A549 (cell line): ENCODE results near the gene PDGFC. TPM values are rescaled to one million over a fixed set of nuclear protein-coding genes. Genes with fewer than 3 reads are reported as not detected.

ENCODE experiments used
- ATAC-seq, 2 experiments: fragments of 200-7000 bp in 1 of 2; fragments of >200 bp in 1 of 2; cut with Nextera tagmentation in 1 of 2; cut with Tn5 transposase in 1 of 2; 3 replicates each; pipeline versions ENCODE4 v1.8.0 to v1.9.1; 2018 to 2020; ENCODE audit warnings: mild to moderate bottlenecking in 1 of 2, moderate library complexity in 1 of 2
- CTCF ChIA-PET: fragments of 300-600 bp; sonication (Branson Sonifier 250); formaldehyde crosslinking; extraction: SDS; loops from one replicate; lab custom pipeline; 2021; ENCODE audit warnings: antibody characterized with exemption, inconsistent platforms; lab: Yijun Ruan, JAX
- POLR2A ChIA-PET: fragments of 350-600 bp; formaldehyde crosslinking; extraction: SDS; loops from one replicate; lab custom pipeline; 2021; ENCODE audit warnings: antibody characterized with exemption, inconsistent platforms; lab: Yijun Ruan, JAX
- DNase-seq, 2 experiments: peaks; one replicate each; pipeline versions ENCODE4 v3.0.0 to v3.0.0-alpha.2; 2011 to 2016; ENCODE audit warnings: low read depth in 1 of 2, low spot score in 1 of 2
- FAIRE-seq: peaks from 2 replicates; lab custom pipeline; 2011; peaks lifted over from hg19 to GRCh38; lab: Jason Lieb, UNC
- H3K27ac ChIP-seq, 2 experiments: fragments of >200 bp; sonication (Bioruptor Twin); formaldehyde crosslinking; 3 replicates each; pipeline ENCODE4 v1.5.1; 2016 to 2017
- H3K4me1 ChIP-seq: fragments of >200 bp; sonication (Bioruptor Twin); formaldehyde crosslinking; 3 replicates; pipeline ENCODE4 v1.6.1; 2016
- H3K4me2 ChIP-seq: fragments of >200 bp; sonication (Bioruptor Twin); formaldehyde crosslinking; 3 replicates; pipeline ENCODE4 v1.6.1; 2016
- H3K4me3 ChIP-seq: fragments of >200 bp; sonication (Bioruptor Twin); formaldehyde crosslinking; 3 replicates; pipeline ENCODE4 v1.5.1; 2016
- H3K9me3 ChIP-seq: fragments of >200 bp; sonication (Bioruptor Twin); formaldehyde crosslinking; 3 replicates; pipeline ENCODE4 v1.6.1; 2016
- CHD2 ChIP-seq: fragments of 150-350 bp; IDR thresholded peaks from 2 replicates; pipeline ENCODE4 v1.6.1; 2014; ENCODE audit warnings: low read length; ENCODE audit not compliant: partially characterized antibody
- CTCF ChIP-seq: fragments of >200 bp; sonication (Bioruptor Twin); formaldehyde crosslinking; IDR thresholded peaks from 3 replicates; pipeline ENCODE4 v1.5.1; 2016
- HEYL ChIP-seq: fragments of 250-450 bp; sonication (Bioruptor Pico); IDR thresholded peaks from 2 replicates; pipeline ENCODE4 v1.8.0; 2021; ENCODE audit warnings: mild to moderate bottlenecking, moderate library complexity
- HMGXB4 ChIP-seq: fragments of 250-450 bp; sonication (Bioruptor Pico); IDR thresholded peaks from 2 replicates; pipeline ENCODE4 v1.5.0; 2021; ENCODE audit warnings: mild to moderate bottlenecking, moderate library complexity, borderline replicate concordance
- KDM1A ChIP-seq: fragments of 200-600 bp; sonication (generic); IDR thresholded peaks from 2 replicates; pipeline ENCODE4 v1.6.1; 2016; ENCODE audit warnings: low read depth, mild to moderate bottlenecking
- KDM5A ChIP-seq: fragments of 200-600 bp; sonication (generic); IDR thresholded peaks from 2 replicates; pipeline ENCODE4 v1.6.1; 2016; ENCODE audit warnings: antibody characterized with exemption, mild to moderate bottlenecking
- MAFK ChIP-seq: fragments of 450-650 bp; IDR thresholded peaks from 2 replicates; pipeline ENCODE4 v1.6.1; 2014; ENCODE audit not compliant: partially characterized antibody
- MYC ChIP-seq: IDR thresholded peaks from 2 replicates; pipeline ENCODE4 v1.6.1; 2012; ENCODE audit warnings: mild to moderate bottlenecking, inconsistent platforms, low read length, improper control_type of control experiment, borderline replicate concordance
- NFE2L2 ChIP-seq: fragments of 150-350 bp; conservative IDR thresholded peaks from 2 replicates; pipeline ENCODE4 v1.6.1; 2014; ENCODE audit warnings: low read length
- POLR2A ChIP-seq: IDR thresholded peaks from 2 replicates; pipeline ENCODE4 v1.6.1; 2012; ENCODE audit warnings: mild to moderate bottlenecking, low read length
- ZC3H11A ChIP-seq: fragments of 450-650 bp; IDR thresholded peaks from 2 replicates; pipeline ENCODE4 v1.6.1; 2014; ENCODE audit warnings: antibody characterized with exemption, mild to moderate bottlenecking
- WGBS: methylation state at CpG from one replicate; pipeline ENCODE4 v1.1.6; 2017; ENCODE audit errors: missing lambda C conversion rate; 5-methylcytosine and 5-hydroxymethylcytosine counted together
- polyA plus RNA-seq, 4 experiments: library from polyadenylated mRNA; depleted of rRNA in 3 of 4; stranded (reverse); fragments of >200 nt; fragmentation: RNase III in 1 of 4; extraction: RNeasy Plus Mini Kit Qiagen cat#74134 plus additional on column Dnase treatment in 1 of 4; gene quantifications; 2 replicates in 3 of 4; 3 replicates in 1 of 4; pipeline ENCODE4 v1.2.3, GENCODE V29; 2011 to 2017

Gene PDGFC
- polyA plus RNA-seq, 2 of the 4 experiments (the other 2 are of a cell fraction): 3.5 to 4.1 TPM

GRCh38 chr4:156762851-156763250 is 208.7 kb downstream of the PDGFC start (continued):
- TF ChIP-seq CTCF: no peak
- TF ChIP-seq CHD2: no peak

- no peaks in the 10 kb centered on the region for H3K9me3 ChIP-seq
- H3K4me2 ChIP-seq: no peak overlapping the region
- FAIRE-seq: no peak
- TF ChIP-seq KDM5A: no peak
- no peak for TF ChIP-seq HMGXB4 (CRISPR knock-in tag)
- TF ChIP-seq ZC3H11A: no peak
- peak; percentile 72 for TF ChIP-seq MAFK
- no peak for TF ChIP-seq MYC
- TF ChIP-seq NFE2L2: peak; percentile 67
- ChIA-PET POLR2A (no interaction called here), CTCF (no interaction called here)
- H3K4me3 ChIP-seq: no peak overlapping the region
- no peak overlapping the region for H3K27ac ChIP-seq
- no peaks in the 10 kb centered on the region for H3K4me1 ChIP-seq
- DNase-seq: no peak
- no peak for ATAC-seq
Observed at GRCh38 chr4:156756118-156756517, 215.5 kb downstream of the PDGFC start.

GRCh38 chr4:156754832-156755570 is 216.6 kb downstream of the PDGFC start:
- Histone ChIP-seq H3K4me3 (no peak overlapping the region), H3K9me3 (no peaks in the 10 kb centered on the region), H3K4me2 (no peak overlapping the region), H3K4me1 (no peaks in the 10 kb centered on the region), H3K27ac (no peak overlapping the region)
- no peak for TF ChIP-seq KDM1A
- no peak for TF ChIP-seq MAFK
- TF ChIP-seq HEYL (CRISPR knock-in tag): no peak
- no peak for TF ChIP-seq POLR2A
- CTCF ChIA-PET: no interaction called here
- DNase-seq (no peak), ATAC-seq (no peak), FAIRE-seq (no peak)
- POLR2A ChIA-PET: no interaction called here
- 82% methylated on average over 5 of the region's 5 CpGs for WGBS

- no peak overlapping the region for H3K4me3 ChIP-seq
- DNase-seq: no peak
- CTCF ChIA-PET: interaction anchor here (0.6 kb wide), 1 partner anchor 219 kb away, joined by 4 read pairs; no protein-coding TSS in a partner anchor
- H3K27ac ChIP-seq: no peak overlapping the region
- no peaks in the 10 kb centered on the region for H3K4me1 ChIP-seq
- H3K4me2 ChIP-seq: no peak overlapping the region
- no peak for FAIRE-seq
- ATAC-seq: no peak
- no peaks in the 10 kb centered on the region for H3K9me3 ChIP-seq
- no peak for TF ChIP-seq KDM5A
- POLR2A ChIA-PET: no interaction called here
- WGBS: 43% methylated on average over 1 of the region's 1 CpG
Observed at GRCh38 chr4:156751486-156751885, 220.1 kb downstream of the PDGFC start.
